Measurements from ENCODE around the gene MYRIP. TPM values are rescaled to one million over a fixed set of nuclear protein-coding genes. Genes with fewer than 3 reads are reported as not detected.
A peak's percentile ranks its signal among the peaks of the same experiment; 100 is the strongest.

Gene MYRIP
- total RNA-seq, 1 donor from 2014 or later: 10.6 TPM

GRCh38 chr3:40169983-40170382 is 360.6 kb downstream of the MYRIP start:
- DNase-seq (ENCODE audit: low spot score in 2 of 2): no peak
- no peak for FAIRE-seq

GRCh38 chr3:40170395-40170794 is 361.0 kb downstream of the MYRIP start:
- DNase-seq (ENCODE audit: low spot score in 2 of 2): no peak
- no peak for FAIRE-seq

GRCh38 chr3:40172560-40172959 is 363.2 kb downstream of the MYRIP start:
- FAIRE-seq (no peak), DNase-seq (ENCODE audit: low spot score in 2 of 2) (no peak)

GRCh38 chr3:40173227-40173721 is 363.9 kb downstream of the MYRIP start:
- FAIRE-seq (peak; percentile 54), DNase-seq (ENCODE audit: low spot score in 2 of 2) (peak; percentile 34 to 41)

GRCh38 chr3:40178012-40178594 is 368.7 kb downstream of the MYRIP start:
- no peak for FAIRE-seq
- DNase-seq (ENCODE audit: low spot score in 2 of 2): no peak

GRCh38 chr3:40179016-40179415 is 369.6 kb downstream of the MYRIP start:
- no peak for FAIRE-seq

GRCh38 chr3:40181182-40181581 is 371.8 kb downstream of the MYRIP start:
- DNase-seq (ENCODE audit: low spot score in 2 of 2) (no peak), FAIRE-seq (no peak)

More at GRCh38 chr3:40179016-40179415, 369.6 kb downstream of the MYRIP start:
- DNase-seq (ENCODE audit: low spot score in 2 of 2): peak; percentile 30 to 54

- no peak for DNase-seq (ENCODE audit: low spot score in 2 of 2)
- FAIRE-seq: no peak
These were observed 375.8 kb downstream of the MYRIP start for GRCh38 chr3:40185029-40185695.

GRCh38 chr3:40186508-40186907 is 377.1 kb downstream of the MYRIP start:
- FAIRE-seq: no peak
- DNase-seq (ENCODE audit: low spot score in 2 of 2): no peak

- no peak for DNase-seq (ENCODE audit: low spot score in 2 of 2)
- no peak for FAIRE-seq
These were observed 378.5 kb downstream of the MYRIP start for GRCh38 chr3:40187945-40188344.

GRCh38 chr3:40189118-40189517 is 379.7 kb downstream of the MYRIP start:
- FAIRE-seq: no peak
- DNase-seq (ENCODE audit: low spot score in 2 of 2): no peak

- DNase-seq (ENCODE audit: low spot score in 2 of 2): no peak
- FAIRE-seq: no peak
These were observed 380.6 kb downstream of the MYRIP start for GRCh38 chr3:40190056-40190455.

GRCh38 chr3:40191251-40191650 is 381.8 kb downstream of the MYRIP start:
- no peak for FAIRE-seq
- no peak for DNase-seq (ENCODE audit: low spot score in 2 of 2)

GRCh38 chr3:40191850-40192448 is 382.5 kb downstream of the MYRIP start:
- no peak for FAIRE-seq
- peak; percentile 55 to 62 for DNase-seq (ENCODE audit: low spot score in 2 of 2)

GRCh38 chr3:40192628-40193027 is 383.2 kb downstream of the MYRIP start:
- no peak for FAIRE-seq

GRCh38 chr3:40196966-40197365 is 387.6 kb downstream of the MYRIP start:
- FAIRE-seq (no peak), DNase-seq (ENCODE audit: low spot score in 2 of 2) (no peak)

More at GRCh38 chr3:40192628-40193027, 383.2 kb downstream of the MYRIP start:
- no peak for DNase-seq (ENCODE audit: low spot score in 2 of 2)

GRCh38 chr3:40200692-40201316 is 391.4 kb downstream of the MYRIP start:
- DNase-seq (ENCODE audit: low spot score in 2 of 2) (no peak), FAIRE-seq (no peak)

- DNase-seq (ENCODE audit: low spot score in 2 of 2) (no peak), FAIRE-seq (no peak)
These were observed 392.4 kb downstream of the MYRIP start for GRCh38 chr3:40201770-40202169.

GRCh38 chr3:40206522-40206921 is 397.1 kb downstream of the MYRIP start:
- DNase-seq (ENCODE audit: low spot score in 2 of 2) (no peak), FAIRE-seq (no peak)

GRCh38 chr3:40207796-40208195 is 398.4 kb downstream of the MYRIP start:
- FAIRE-seq (no peak), DNase-seq (ENCODE audit: low spot score in 2 of 2) (no peak)

- DNase-seq (ENCODE audit: low spot score in 2 of 2) (no peak), FAIRE-seq (no peak)
These were observed 398.8 kb downstream of the MYRIP start for GRCh38 chr3:40208251-40208650.

Data from frontal cortex (tissue), 4 donors.